DOHH2 (cell line): Measurements from ENCODE around the gene OR2F1.

Experiments
- H3F3A ChIP-seq: fragments of 200-600 bp; sonication (generic), shearing (Covaris generic); 2 replicates; pipeline ENCODE4 v1.6.0; 2016; ENCODE audit warnings: antibody characterized with exemption, mild to moderate bottlenecking; ENCODE audit not compliant: control insufficient read depth, insufficient read depth
- H3K27ac ChIP-seq: fragments of 200-600 bp; sonication (generic); 2 replicates; pipeline ENCODE4 v1.5.1; 2014; ENCODE audit warnings: low read depth, mild to moderate bottlenecking, low read length, moderate library complexity
- H3K27me3 ChIP-seq: fragments of 200-600 bp; sonication (generic); 2 replicates; pipeline ENCODE4 v1.6.1; 2014; ENCODE audit warnings: mild to moderate bottlenecking, low read length, mixed read lengths; ENCODE audit not compliant: control insufficient read depth
- H3K36me3 ChIP-seq: fragments of 200-600 bp; sonication (generic); 2 replicates; pipeline ENCODE4 v1.6.1; 2014; ENCODE audit warnings: mild to moderate bottlenecking, low read length, moderate library complexity, mixed read lengths; ENCODE audit not compliant: control insufficient read depth
- H3K4me1 ChIP-seq: fragments of 200-600 bp; sonication (generic); 2 replicates; pipeline ENCODE4 v1.6.1; 2014; ENCODE audit warnings: mild to moderate bottlenecking, low read length, mixed read lengths; ENCODE audit not compliant: control insufficient read depth
- H3K4me2 ChIP-seq: fragments of 200-600 bp; sonication (generic); 2 replicates; pipeline ENCODE4 v1.6.0; 2014; ENCODE audit warnings: mild to moderate bottlenecking, low read length, moderate library complexity
- H3K4me3 ChIP-seq: fragments of 200-600 bp; sonication (generic); 2 replicates; pipeline ENCODE4 v1.5.1; 2014; ENCODE audit warnings: mild to moderate bottlenecking, low read length, mixed read lengths
- H3K79me2 ChIP-seq: fragments of 200-600 bp; sonication (generic); 2 replicates; pipeline ENCODE4 v1.6.1; 2014; ENCODE audit warnings: mild to moderate bottlenecking, low read length, mixed read lengths; ENCODE audit not compliant: control insufficient read depth
- H3K9me2 ChIP-seq: fragments of 200-600 bp; sonication (generic); replicated peaks from 2 replicates; pipeline ENCODE4 v1.6.1; 2014; ENCODE audit warnings: mild to moderate bottlenecking, low read length, mixed read lengths; ENCODE audit not compliant: control insufficient read depth
- H3K9me3 ChIP-seq: fragments of 200-600 bp; sonication (generic); 2 replicates; pipeline ENCODE4 v1.6.1; 2014; ENCODE audit warnings: antibody characterized with exemption, low read length, mixed read lengths; ENCODE audit not compliant: control insufficient read depth, insufficient read depth
- H4K20me1 ChIP-seq: fragments of 200-600 bp; sonication (generic); 2 replicates; pipeline ENCODE4 v1.6.0; 2014; ENCODE audit warnings: low read depth, mild to moderate bottlenecking, antibody characterized with exemption, low read length, moderate library complexity; ENCODE audit not compliant: control insufficient read depth, insufficient read depth
- EZH2phosphoT487 ChIP-seq: fragments of 200-600 bp; sonication (generic); IDR thresholded peaks from 2 replicates; pipeline ENCODE4 v1.6.1; 2017; ENCODE audit warnings: borderline replicate concordance, mild to moderate bottlenecking, antibody characterized with exemption, low read length, moderate library complexity, mixed read lengths
- TF ChIP-seq, protein P1 (sequence below): fragments of 200-600 bp; sonication (generic); IDR thresholded peaks from one replicate; pipeline ENCODE4 v1.5.1; 2014; ENCODE audit warnings: antibody characterized with exemption, mild to moderate bottlenecking, low read depth, low read length; ENCODE audit not compliant: poor library complexity, severe bottlenecking

Gene OR2F1

GRCh38 chr7:143906895-143907294 lies 47.7 kb upstream of the OR2F1 start:
- no peaks in the 10 kb centered on the region for H3K36me3 ChIP-seq
- H3K79me2 ChIP-seq = no peaks in the 10 kb centered on the region
- H3K4me2 ChIP-seq = no peak overlapping the region
- H3K4me3 ChIP-seq = no peak overlapping the region
- H3K27me3 ChIP-seq = peaks cover 14% of the 10 kb centered on the region; the same call in 1 of the 2 replicates
- H3K27ac ChIP-seq = no peak overlapping the region
- H3K4me1 ChIP-seq = no peaks in the 10 kb centered on the region
- no peaks in the 10 kb centered on the region for H3K9me3 ChIP-seq
- no peaks in the 10 kb centered on the region for H3K9me2 ChIP-seq
- H4K20me1 ChIP-seq = no peaks in the 10 kb centered on the region
- no peaks in the 10 kb centered on the region for H3F3A ChIP-seq
- no peak for TF ChIP-seq EZH2phosphoT487
- TF ChIP-seq, protein P1, sequence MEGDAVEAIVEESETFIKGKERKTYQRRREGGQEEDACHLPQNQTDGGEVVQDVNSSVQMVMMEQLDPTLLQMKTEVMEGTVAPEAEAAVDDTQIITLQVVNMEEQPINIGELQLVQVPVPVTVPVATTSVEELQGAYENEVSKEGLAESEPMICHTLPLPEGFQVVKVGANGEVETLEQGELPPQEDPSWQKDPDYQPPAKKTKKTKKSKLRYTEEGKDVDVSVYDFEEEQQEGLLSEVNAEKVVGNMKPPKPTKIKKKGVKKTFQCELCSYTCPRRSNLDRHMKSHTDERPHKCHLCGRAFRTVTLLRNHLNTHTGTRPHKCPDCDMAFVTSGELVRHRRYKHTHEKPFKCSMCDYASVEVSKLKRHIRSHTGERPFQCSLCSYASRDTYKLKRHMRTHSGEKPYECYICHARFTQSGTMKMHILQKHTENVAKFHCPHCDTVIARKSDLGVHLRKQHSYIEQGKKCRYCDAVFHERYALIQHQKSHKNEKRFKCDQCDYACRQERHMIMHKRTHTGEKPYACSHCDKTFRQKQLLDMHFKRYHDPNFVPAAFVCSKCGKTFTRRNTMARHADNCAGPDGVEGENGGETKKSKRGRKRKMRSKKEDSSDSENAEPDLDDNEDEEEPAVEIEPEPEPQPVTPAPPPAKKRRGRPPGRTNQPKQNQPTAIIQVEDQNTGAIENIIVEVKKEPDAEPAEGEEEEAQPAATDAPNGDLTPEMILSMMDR = no peak

- H3K4me2 ChIP-seq = no peak overlapping the region
- TF ChIP-seq, protein P1 = no peak
- TF ChIP-seq EZH2phosphoT487 = no peak
- no peaks in the 10 kb centered on the region for H4K20me1 ChIP-seq
- H3K79me2 ChIP-seq = no peaks in the 10 kb centered on the region
- no peaks in the 10 kb centered on the region for H3F3A ChIP-seq
- H3K36me3 ChIP-seq = no peaks in the 10 kb centered on the region
- peaks cover 15% of the 10 kb centered on the region; the same call in 1 of the 2 replicates for H3K27me3 ChIP-seq
- no peaks in the 10 kb centered on the region for H3K4me1 ChIP-seq
- no peaks in the 10 kb centered on the region for H3K9me3 ChIP-seq
- no peak overlapping the region for H3K4me3 ChIP-seq
- no peak overlapping the region for H3K27ac ChIP-seq
- H3K9me2 ChIP-seq = no peaks in the 10 kb centered on the region
Observed at GRCh38 chr7:143908120-143908519, 46.5 kb upstream of the OR2F1 start.

GRCh38 chr7:143909863-143910262 lies 44.8 kb upstream of the OR2F1 start:
- TF ChIP-seq, protein P1 = no peak
- TF ChIP-seq EZH2phosphoT487 = no peak

More at GRCh38 chr7:143909863-143910262, 44.8 kb upstream of the OR2F1 start:
- no peaks in the 10 kb centered on the region for H3K36me3 ChIP-seq
- H3K9me3 ChIP-seq = no peaks in the 10 kb centered on the region
- no peak overlapping the region for H3K4me2 ChIP-seq
- no peaks in the 10 kb centered on the region for H3K4me1 ChIP-seq
- no peak overlapping the region for H3K27ac ChIP-seq
- no peaks in the 10 kb centered on the region for H3K79me2 ChIP-seq
- no peaks in the 10 kb centered on the region for H3F3A ChIP-seq
- H3K27me3 ChIP-seq = peaks cover 21% of the 10 kb centered on the region; the same call in 1 of the 2 replicates
- H3K4me3 ChIP-seq = no peak overlapping the region
- no peaks in the 10 kb centered on the region for H3K9me2 ChIP-seq
- H4K20me1 ChIP-seq = no peaks in the 10 kb centered on the region
